HL-60 (cell line): ENCODE measurements around the gene ZNG1B.
"Not testable (repeated sequence)": the region's sequence is repeated elsewhere in the genome, so short reads cannot be mapped to it uniquely, and the experiment has no call there.

ENCODE experiments used
- GABPA ChIP-seq: IDR thresholded peaks from 2 replicates; pipeline ENCODE4 v1.6.1; 2012; ENCODE audit warnings: low read depth
- POLR2AphosphoS5 ChIP-seq: IDR thresholded peaks from 2 replicates; pipeline ENCODE4 v1.6.1; 2012; ENCODE audit warnings: low read depth
- SPI1 ChIP-seq: IDR thresholded peaks from 2 replicates; pipeline ENCODE4 v1.6.1; 2012; ENCODE audit warnings: low read depth, mild to moderate bottlenecking, borderline replicate concordance
- TF ChIP-seq, protein P1 (sequence below): IDR thresholded peaks from one replicate; pipeline ENCODE4 v1.5.1; 2011; ENCODE audit warnings: low read length, control low read depth, inconsistent platforms; ENCODE audit not compliant: insufficient read depth
- TF ChIP-seq, protein P2 (sequence below): IDR thresholded peaks from 2 replicates; pipeline ENCODE4 v1.6.1; 2012; ENCODE audit warnings: low read depth; ENCODE audit not compliant: insufficient replicate concordance

DNA sequence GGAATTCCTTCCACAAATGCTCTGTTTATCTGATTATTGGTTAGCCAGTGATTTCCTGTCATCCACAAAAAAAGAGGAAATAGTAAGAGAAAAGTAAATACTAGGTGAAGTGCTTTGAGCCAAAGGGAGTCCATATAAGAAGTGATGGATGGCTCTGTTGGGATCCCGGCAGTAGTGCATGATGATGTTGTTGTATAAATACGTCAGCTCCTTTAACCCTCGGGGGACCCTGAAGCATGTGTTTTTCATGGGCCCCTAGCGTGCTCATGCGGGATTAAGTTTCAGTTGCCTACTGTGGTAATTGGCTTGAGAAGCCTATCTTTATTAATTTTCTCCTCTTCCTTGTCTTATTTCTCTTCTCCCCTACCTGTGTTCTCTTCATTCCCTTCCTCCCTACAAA is 24.7 kb upstream of the ZNG1B start:
- TF ChIP-seq, protein P1, sequence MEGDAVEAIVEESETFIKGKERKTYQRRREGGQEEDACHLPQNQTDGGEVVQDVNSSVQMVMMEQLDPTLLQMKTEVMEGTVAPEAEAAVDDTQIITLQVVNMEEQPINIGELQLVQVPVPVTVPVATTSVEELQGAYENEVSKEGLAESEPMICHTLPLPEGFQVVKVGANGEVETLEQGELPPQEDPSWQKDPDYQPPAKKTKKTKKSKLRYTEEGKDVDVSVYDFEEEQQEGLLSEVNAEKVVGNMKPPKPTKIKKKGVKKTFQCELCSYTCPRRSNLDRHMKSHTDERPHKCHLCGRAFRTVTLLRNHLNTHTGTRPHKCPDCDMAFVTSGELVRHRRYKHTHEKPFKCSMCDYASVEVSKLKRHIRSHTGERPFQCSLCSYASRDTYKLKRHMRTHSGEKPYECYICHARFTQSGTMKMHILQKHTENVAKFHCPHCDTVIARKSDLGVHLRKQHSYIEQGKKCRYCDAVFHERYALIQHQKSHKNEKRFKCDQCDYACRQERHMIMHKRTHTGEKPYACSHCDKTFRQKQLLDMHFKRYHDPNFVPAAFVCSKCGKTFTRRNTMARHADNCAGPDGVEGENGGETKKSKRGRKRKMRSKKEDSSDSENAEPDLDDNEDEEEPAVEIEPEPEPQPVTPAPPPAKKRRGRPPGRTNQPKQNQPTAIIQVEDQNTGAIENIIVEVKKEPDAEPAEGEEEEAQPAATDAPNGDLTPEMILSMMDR: not testable (repeated sequence)
- TF ChIP-seq, protein P2, sequence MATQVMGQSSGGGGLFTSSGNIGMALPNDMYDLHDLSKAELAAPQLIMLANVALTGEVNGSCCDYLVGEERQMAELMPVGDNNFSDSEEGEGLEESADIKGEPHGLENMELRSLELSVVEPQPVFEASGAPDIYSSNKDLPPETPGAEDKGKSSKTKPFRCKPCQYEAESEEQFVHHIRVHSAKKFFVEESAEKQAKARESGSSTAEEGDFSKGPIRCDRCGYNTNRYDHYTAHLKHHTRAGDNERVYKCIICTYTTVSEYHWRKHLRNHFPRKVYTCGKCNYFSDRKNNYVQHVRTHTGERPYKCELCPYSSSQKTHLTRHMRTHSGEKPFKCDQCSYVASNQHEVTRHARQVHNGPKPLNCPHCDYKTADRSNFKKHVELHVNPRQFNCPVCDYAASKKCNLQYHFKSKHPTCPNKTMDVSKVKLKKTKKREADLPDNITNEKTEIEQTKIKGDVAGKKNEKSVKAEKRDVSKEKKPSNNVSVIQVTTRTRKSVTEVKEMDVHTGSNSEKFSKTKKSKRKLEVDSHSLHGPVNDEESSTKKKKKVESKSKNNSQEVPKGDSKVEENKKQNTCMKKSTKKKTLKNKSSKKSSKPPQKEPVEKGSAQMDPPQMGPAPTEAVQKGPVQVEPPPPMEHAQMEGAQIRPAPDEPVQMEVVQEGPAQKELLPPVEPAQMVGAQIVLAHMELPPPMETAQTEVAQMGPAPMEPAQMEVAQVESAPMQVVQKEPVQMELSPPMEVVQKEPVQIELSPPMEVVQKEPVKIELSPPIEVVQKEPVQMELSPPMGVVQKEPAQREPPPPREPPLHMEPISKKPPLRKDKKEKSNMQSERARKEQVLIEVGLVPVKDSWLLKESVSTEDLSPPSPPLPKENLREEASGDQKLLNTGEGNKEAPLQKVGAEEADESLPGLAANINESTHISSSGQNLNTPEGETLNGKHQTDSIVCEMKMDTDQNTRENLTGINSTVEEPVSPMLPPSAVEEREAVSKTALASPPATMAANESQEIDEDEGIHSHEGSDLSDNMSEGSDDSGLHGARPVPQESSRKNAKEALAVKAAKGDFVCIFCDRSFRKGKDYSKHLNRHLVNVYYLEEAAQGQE: not testable (repeated sequence)
- not testable (repeated sequence) for TF ChIP-seq POLR2AphosphoS5, GABPA, SPI1
